Heart left ventricle (tissue), 16 donors: Measurements from ENCODE around the gene DNAAF5. TPM values are rescaled to one million over a fixed set of nuclear protein-coding genes. Genes with fewer than 3 reads are reported as not detected.

Source experiments
- ATAC-seq, 4 donors: fragments of 200-7000 bp; cut with Tn5 transposase; one replicate each; pipeline ENCODE4 v1.9.1; 2020 to 2022; ENCODE audit warnings: moderate library complexity in 4 of 4, mild to moderate bottlenecking in 3 of 4, moderate number of reproducible peaks in 1 of 4
- DNase-seq, 5 donors: peaks; one replicate each; pipeline ENCODE4 v3.0.0-alpha.2; 2020
- H3K27ac ChIP-seq, 12 donors: fragments of 200-600 bp; sonication (generic) in 4 of 12; one replicate each; pipeline versions ENCODE4 v1.5.0 to v1.8.0; 2016 to 2022; ENCODE audit warnings: mild to moderate bottlenecking in 2 of 12
- H3K27me3 ChIP-seq, 9 donors: fragments of 200-600 bp; sonication (generic) in 2 of 9; one replicate each; pipeline versions ENCODE4 v1.5.1 to v1.8.0; 2016 to 2022; ENCODE audit warnings: mild to moderate bottlenecking in 3 of 9
- H3K36me3 ChIP-seq, 9 donors: fragments of 200-600 bp; sonication (generic) in 2 of 9; one replicate each; pipeline versions ENCODE4 v1.5.0 to v1.8.0; 2018 to 2022; ENCODE audit warnings: mild to moderate bottlenecking in 2 of 9
- H3K4me1 ChIP-seq, 12 donors: fragments of 200-600 bp; sonication (generic) in 4 of 12; one replicate each; pipeline versions ENCODE4 v1.5.0 to v1.8.0; 2016 to 2022; ENCODE audit warnings: mild to moderate bottlenecking in 3 of 12
- H3K4me3 ChIP-seq, 12 donors: fragments of 200-600 bp; sonication (generic) in 4 of 12; one replicate each; pipeline versions ENCODE4 v1.5.0 to v1.8.0; 2017 to 2022; ENCODE audit warnings: mild to moderate bottlenecking in 9 of 12, moderate library complexity in 4 of 12
- H3K9me3 ChIP-seq, 12 donors: fragments of 200-600 bp; sonication (generic) in 4 of 12; one replicate each; pipeline versions ENCODE4 v1.5.0 to v1.8.0; 2016 to 2022; ENCODE audit warnings: mild to moderate bottlenecking in 1 of 12
- POLR2A ChIP-seq, 2 donors: fragments of 450-650 bp; IDR thresholded peaks; one replicate each; pipeline ENCODE4 v1.6.1; 2017; ENCODE audit warnings: antibody characterized with exemption in 2 of 2, mild to moderate bottlenecking in 2 of 2, moderate library complexity in 2 of 2
- WGBS, 4 donors: extraction: QIAGEN DNeasy Blood & Tissue Kit in 2 of 4; methylation state at CpG; one replicate each; pipeline versions ENCODE4 v1.1.5 to v1.1.7; 2013 to 2018; 5-methylcytosine and 5-hydroxymethylcytosine counted together
- intact Hi-C, 10 donors: fragments of 100-400 bp; cut with DNase I; formaldehyde crosslinking; loops; one replicate each; pipeline versions ENCODE4 v1.11.1 to v1.14.2; 2022
- polyA plus RNA-seq, 2 donors: library from polyadenylated mRNA; stranded (reverse); fragments of 200-250 nt; gene quantifications; one replicate each; pipeline ENCODE4 v1.2.3, GENCODE V29; 2013
- total RNA-seq, 9 donors: library from RNA; depleted of rRNA in 2 of 9; stranded (reverse); fragments of >200 nt in 2 of 9; fragmentation: NEBNext Ultra II Directional in 3 of 9; extraction: Animal tissue kit (Norgen Biotek cat#: 25700) in 3 of 9; gene quantifications; one replicate each; pipeline versions ENCODE4 v1.1.0 to v1.2.4, GENCODE V29; 2016 to 2023
- TF ChIP-seq, protein P1 (sequence below), 12 donors: fragments of 200-600 bp; sonication (generic) in 4 of 12; IDR thresholded peaks; one replicate each; pipeline versions ENCODE4 v1.5.0 to v1.8.0; 2018 to 2022; ENCODE audit warnings: antibody characterized with exemption in 12 of 12, mild to moderate bottlenecking in 5 of 12
- donor health status: ischemic (EF 13 %, LVEDD 7.1; RV severe dilation, severe dysfunction).
- donor health status: healthy with polysubstance abuse.
- donor health status: DM: no; HTN: yes; CAD: no.
- donor health status: DM: no; HTN: no; CAD: no.
- donor health status: ischemic (EF 25% LVEDD 6.9; RV normal size, moderate dysfunction).
- donor health status: ischemic (EF 25% LVEDD 5.7; RV mildly dilated, moderate dysfunction).
- donor health status: healthy.
- donor health status: DM: yes; HTN: yes; CAD: no.
- donor health status: ischemic (EF 35%, LVEDD 5.7; RV mildly dilated, moderate dysfunction).
- donor health status: nonischemic (EF 11% LVEDD 7.7; RV severe dilation, severe dysfunction).
- donor health status: DM: yes; HTN: yes; CAD: no.
- donor health status: PGD.
- donor health status: ischemic (EF 29% LVEDD 5.4; RV normal size, mild dysfunction).
- donor health status: nonischemic (EF 23%, LVEDD 6.1; RV moderate dilation, normal function).

Gene DNAAF5
- total and polyA plus RNA-seq, 11 donors, result 7.2 to 45.8 (median 23.5) TPM

DNA sequence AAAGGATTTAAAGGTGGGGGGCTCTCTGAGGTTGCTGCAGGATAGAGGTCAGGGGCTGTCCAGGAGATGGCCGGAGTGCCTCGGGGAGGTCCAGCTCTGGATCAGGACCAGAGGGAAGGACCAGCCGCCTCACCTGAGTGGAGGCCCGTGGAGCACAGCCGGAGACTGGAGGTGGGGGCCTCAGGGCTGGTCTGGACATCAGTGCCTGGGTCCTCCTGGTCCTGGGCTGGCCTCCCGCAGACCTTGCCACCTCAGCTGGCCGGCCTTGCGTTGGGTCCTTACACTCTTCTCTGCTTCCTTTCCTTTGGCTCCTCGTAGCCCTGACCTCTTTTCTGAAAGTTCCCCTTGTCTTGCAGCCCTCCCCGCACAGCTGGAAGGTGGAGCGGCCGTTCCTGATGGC is 107.8 kb downstream of the DNAAF5 start:
- intact Hi-C loops, result loop anchor here in 3 of 10 donors (5.0 to 10.0 kb wide), 2 partner anchors 38 to 49 kb away; no protein-coding TSS in a partner anchor
- no peak overlapping the region for H3K4me3 ChIP-seq
- peaks cover 0 to 34% (median 17%) of the 10 kb centered on the region in 9 donors for H3K36me3 ChIP-seq
- DNase-seq (no peak), ATAC-seq (no peak)
- 89 to 95% (median 93%) methylated on average over 10 to 12 of the region's 12 CpGs for WGBS, 4 donors
- peaks cover 28 to 96% (median 74%) of the 10 kb centered on the region in 12 donors for H3K4me1 ChIP-seq
- no peaks in the 10 kb centered on the region for H3K9me3 ChIP-seq
- H3K27me3 ChIP-seq, result no peaks in the 10 kb centered on the region
- peak overlapping the region in 11 of 12 donors; percentile 32 to 97 (median 94) for H3K27ac ChIP-seq
- TF ChIP-seq, protein P1, sequence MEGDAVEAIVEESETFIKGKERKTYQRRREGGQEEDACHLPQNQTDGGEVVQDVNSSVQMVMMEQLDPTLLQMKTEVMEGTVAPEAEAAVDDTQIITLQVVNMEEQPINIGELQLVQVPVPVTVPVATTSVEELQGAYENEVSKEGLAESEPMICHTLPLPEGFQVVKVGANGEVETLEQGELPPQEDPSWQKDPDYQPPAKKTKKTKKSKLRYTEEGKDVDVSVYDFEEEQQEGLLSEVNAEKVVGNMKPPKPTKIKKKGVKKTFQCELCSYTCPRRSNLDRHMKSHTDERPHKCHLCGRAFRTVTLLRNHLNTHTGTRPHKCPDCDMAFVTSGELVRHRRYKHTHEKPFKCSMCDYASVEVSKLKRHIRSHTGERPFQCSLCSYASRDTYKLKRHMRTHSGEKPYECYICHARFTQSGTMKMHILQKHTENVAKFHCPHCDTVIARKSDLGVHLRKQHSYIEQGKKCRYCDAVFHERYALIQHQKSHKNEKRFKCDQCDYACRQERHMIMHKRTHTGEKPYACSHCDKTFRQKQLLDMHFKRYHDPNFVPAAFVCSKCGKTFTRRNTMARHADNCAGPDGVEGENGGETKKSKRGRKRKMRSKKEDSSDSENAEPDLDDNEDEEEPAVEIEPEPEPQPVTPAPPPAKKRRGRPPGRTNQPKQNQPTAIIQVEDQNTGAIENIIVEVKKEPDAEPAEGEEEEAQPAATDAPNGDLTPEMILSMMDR (IDR thresholded peaks at IDR 0.05), result no peak
- no peak for TF ChIP-seq POLR2A (IDR thresholded peaks at IDR 0.05)

DNA sequence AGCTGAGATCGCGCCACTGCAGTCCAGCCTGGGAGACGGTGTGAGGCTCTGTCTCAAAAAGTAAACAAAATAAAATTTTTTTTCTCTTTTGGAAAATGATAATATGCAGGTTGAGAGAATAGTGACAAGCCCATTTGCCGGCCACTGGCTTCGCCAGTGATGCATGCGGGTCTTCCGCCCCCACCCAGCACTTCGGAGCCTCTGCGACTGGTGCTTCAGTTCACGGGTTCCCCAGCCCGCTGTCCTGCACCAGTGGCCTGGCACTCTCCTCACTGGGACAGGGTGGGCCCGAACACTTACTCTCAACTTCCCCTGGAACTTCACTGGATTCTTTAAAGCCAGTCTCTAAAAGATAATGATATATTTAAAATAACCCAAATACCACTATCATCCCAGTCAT is 108.5 kb downstream of the DNAAF5 start:
- H3K36me3 ChIP-seq, result peaks cover 0 to 41% (median 22%) of the 10 kb centered on the region in 9 donors
- H3K4me3 ChIP-seq, result no peak overlapping the region
- H3K27me3 ChIP-seq, result no peaks in the 10 kb centered on the region
- 93 to 97% (median 94%) methylated on average over 12 of the region's 12 CpGs for WGBS, 4 donors
- no peaks in the 10 kb centered on the region for H3K9me3 ChIP-seq
- peak overlapping the region in 11 of 12 donors; percentile 32 to 97 (median 83) for H3K27ac ChIP-seq
- H3K4me1 ChIP-seq, result peaks cover 28 to 89% (median 66%) of the 10 kb centered on the region in 12 donors
- ATAC-seq (no peak), DNase-seq (no peak)
- intact Hi-C loops, result loop anchor here in 7 of 10 donors (5.0 to 10.0 kb wide), 3 partner anchors 37 to 50 kb away; no protein-coding TSS in a partner anchor
- TF ChIP-seq POLR2A (IDR thresholded peaks at IDR 0.05), result no peak
- TF ChIP-seq, protein P1 (IDR thresholded peaks at IDR 0.05), result no peak

DNA sequence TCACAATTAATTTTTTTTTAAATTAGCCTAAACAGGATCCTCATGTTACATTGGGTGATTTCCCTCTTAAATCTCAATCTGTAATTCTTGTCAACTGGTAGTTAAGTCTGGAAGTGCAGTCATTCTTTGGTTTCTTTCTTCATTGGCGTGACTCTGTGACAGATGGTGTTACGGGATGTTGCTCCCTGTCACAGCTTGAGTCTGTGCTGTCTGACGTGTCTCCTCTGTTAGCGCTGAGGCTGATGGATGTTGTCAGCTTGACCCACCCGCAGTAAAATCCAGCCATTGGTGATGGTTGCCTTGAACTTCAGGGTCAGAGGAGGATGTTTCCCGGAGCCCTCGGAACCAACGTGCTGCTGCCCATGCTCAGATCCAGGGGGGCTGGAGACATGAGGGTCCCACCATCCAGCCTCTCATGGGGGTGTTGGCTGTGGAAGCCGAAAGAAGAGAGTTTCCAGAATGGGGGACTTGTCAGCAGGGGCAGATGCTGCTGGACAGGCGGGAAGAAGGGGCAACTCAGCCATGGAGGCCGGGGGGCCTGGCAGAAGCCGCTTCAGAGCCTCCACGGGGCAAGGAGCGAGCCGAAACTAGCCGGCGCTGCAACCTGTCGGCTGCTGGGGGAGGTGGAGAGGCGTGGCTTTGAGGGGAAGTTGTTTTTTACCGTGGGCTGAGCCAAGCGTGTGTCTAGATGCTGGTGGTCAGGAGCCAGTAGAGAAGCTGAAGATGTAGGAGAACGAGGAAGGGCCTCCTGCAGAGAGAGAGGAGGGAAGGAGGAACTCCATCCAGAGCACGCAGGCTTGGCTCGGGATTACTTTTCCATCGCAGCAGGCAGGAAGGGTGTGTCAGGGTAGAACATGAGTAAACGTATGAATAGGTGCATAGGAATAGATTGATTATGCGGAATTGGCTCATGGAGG is 109.2 kb downstream of the DNAAF5 start:
- intact Hi-C loops, result loop anchor here in 8 of 10 donors (2.0 to 10.0 kb wide), 4 partner anchors 37 to 51 kb away; no protein-coding TSS in a partner anchor
- Histone ChIP-seq H3K36me3 (peaks cover 0 to 48% (median 26%) of the 10 kb centered on the region in 9 donors), H3K4me1 (peaks cover 23 to 82% (median 59%) of the 10 kb centered on the region in 12 donors), H3K4me3 (no peak overlapping the region), H3K27me3 (no peaks in the 10 kb centered on the region), H3K27ac (peak overlapping the region in 11 of 12 donors; percentile 52 to 97 (median 82)), H3K9me3 (no peaks in the 10 kb centered on the region)
- TF ChIP-seq POLR2A (IDR thresholded peaks at IDR 0.05), result no peak
- DNase-seq (peak in 1 of 5 donors; percentile 9), ATAC-seq (peak in 2 of 4 donors; percentile 5 to 7)
- 66 to 76% (median 73%) methylated on average over 27 of the region's 27 CpGs for WGBS, 4 donors

Other genes starting within 250 kb of the DNAAF5 start
- gene PDGFA, start 206.9 kb upstream of the DNAAF5 start, total RNA-seq, result 10 to 100 TPM; 19.4 to 50.9 (median 23.3) TPM
- gene PDGFA, start 206.9 kb upstream of the DNAAF5 start, polyA plus RNA-seq, result 10 to 100 TPM; 11.8 to 17.9 TPM
- 10 to 100 TPM; 11.4 to 22.2 (median 18.4) TPM for gene PRKAR1B, start 582 bp downstream of the DNAAF5 start, total RNA-seq
- 10 to 100 TPM in 1 of 2 donors, 1 to 10 TPM in 1; 4.1 to 15.3 TPM for gene PRKAR1B, start 582 bp downstream of the DNAAF5 start, polyA plus RNA-seq
- gene SUN1, start 105.8 kb downstream of the DNAAF5 start, total RNA-seq, result 100 to 1,000 TPM; 117 to 203 (median 157) TPM
- 100 to 1,000 TPM; 111 to 148 TPM for gene SUN1, start 105.8 kb downstream of the DNAAF5 start, polyA plus RNA-seq
- gene GET4, start 149.9 kb downstream of the DNAAF5 start, total RNA-seq, result 10 to 100 TPM; 14.6 to 27.3 (median 18.6) TPM
- 10 to 100 TPM; 19.7 to 34.1 TPM for gene GET4, start 149.9 kb downstream of the DNAAF5 start, polyA plus RNA-seq
- gene ADAP1, start 228.0 kb downstream of the DNAAF5 start, total RNA-seq, result 10 to 100 TPM in 6 of 9 donors, 1 to 10 TPM in 3; 7.0 to 16.5 (median 12.0) TPM
- gene ADAP1, start 228.0 kb downstream of the DNAAF5 start, polyA plus RNA-seq, result 10 to 100 TPM in 1 of 2 donors, 1 to 10 TPM in 1; 3.1 to 14.0 TPM
- 1 to 10 TPM; 3.1 to 7.8 (median 6.5) TPM for gene COX19, start 248.8 kb downstream of the DNAAF5 start, total RNA-seq
- 1 to 10 TPM; 5.7 to 6.6 TPM for gene COX19, start 248.8 kb downstream of the DNAAF5 start, polyA plus RNA-seq